A549 treated with AZD9567 at 1 μM for 4 hours (cell line): ENCODE measurements around the gene ZNF234. TPM values are rescaled to one million over a fixed set of nuclear protein-coding genes. Genes with fewer than 3 reads are reported as not detected.

Source experiments
- total RNA-seq: library from RNA; stranded (reverse); fragments of 200-300 nt; extraction: Qiagen RNA extraction; gene quantifications from 5 replicates; pipeline ENCODE4 v1.2.3, GENCODE V29; 2022; ENCODE audit not compliant: insufficient read depth

Gene ZNF234
- 0.67 to 3.1 TPM (median 2.4 TPM) in 5 replicates for total RNA-seq

DNA sequence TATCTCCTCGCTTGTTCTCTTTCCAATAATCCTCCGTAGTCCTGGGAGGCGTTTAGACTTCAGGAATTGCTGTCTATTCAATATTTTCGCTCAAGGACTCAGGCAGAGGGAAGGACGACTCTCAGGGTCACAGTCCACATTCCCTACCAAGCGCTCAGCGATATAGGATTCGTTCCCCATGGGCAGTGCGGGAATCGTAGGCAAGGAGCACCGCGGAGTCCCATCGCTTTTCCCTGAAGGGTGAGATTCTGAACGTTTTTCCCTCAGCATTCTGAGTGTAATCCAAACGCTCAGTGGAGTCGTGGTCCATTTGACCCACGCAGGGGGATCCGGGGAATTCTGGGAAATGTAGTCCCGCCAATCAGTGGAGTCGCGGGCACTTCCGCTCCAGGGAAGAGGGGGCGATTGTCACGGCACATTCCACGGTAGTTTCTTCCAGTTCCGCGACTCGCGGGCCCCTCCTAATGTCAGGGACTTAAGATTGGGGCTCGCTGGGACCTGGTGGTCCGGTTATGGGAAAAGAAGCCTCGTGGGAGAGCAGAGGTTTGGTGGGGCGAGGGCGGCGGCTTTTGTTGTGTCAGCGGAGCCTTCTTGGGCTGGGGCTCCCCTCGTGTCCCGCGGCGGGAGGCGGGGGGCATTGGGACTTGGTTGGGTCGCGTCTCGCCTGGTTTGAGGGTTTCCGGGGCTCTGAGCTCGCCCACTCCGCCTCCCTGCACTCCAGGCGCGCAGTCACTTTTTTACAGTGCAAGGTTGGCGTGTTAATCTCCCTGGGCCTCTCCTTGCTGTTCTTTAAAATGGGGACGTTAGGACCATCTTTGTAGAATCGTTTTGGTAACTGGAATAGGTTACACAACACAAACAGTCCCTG, at the start of gene ZNF234:
Gene ZNF234, plus strand, starts transcription at position 364 of the 868 bp plus-strand sequence. CDS start 3,079 bp downstream, outside the sequence.

DNA sequence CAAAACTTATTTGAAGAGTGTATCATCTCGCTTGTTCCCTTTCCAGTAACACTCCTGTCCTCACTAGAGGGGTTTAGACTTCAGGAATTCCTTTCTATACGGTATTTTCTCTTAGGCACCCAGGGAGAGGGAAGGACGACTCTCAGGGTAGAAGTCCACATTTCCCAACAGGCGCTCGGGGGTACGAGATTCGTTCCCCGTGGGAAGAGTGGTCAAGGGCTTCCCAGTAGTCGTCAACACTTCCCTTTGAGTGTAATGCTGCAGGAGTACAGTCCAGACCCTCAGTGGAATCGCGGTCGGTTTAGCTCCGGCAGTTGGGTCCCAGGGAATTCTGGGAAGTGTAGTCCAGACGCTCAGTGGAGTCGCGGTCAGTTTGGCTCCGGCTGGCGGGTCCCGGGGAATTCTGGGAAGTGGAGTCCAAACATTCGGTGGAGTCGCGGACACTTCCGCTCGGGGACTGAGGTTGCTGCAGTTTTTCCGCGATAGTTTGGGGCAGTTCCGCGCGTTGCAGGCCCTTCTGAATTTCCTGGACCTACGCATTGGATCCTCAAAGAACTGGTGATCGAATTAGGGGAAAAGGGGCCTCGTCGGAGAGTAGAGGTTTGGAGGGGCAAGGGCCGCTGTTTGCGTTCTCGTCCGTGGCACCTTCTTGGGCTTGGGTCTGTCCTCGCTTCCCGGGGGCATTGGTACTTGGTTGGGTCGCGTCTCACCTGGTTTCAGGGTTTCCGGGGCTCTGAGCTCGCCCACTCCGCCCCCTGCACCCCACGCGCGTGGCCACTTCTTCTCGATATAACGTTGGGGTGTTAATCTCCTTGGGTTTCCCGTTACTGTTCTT, 47.2 kb upstream of the ZNF234 start, which contains the start of gene ZNF224:
Gene ZNF224, plus strand, starts transcription at position 431 of the 835 bp plus-strand sequence. CDS start 3,513 bp downstream, outside the sequence.

DNA sequence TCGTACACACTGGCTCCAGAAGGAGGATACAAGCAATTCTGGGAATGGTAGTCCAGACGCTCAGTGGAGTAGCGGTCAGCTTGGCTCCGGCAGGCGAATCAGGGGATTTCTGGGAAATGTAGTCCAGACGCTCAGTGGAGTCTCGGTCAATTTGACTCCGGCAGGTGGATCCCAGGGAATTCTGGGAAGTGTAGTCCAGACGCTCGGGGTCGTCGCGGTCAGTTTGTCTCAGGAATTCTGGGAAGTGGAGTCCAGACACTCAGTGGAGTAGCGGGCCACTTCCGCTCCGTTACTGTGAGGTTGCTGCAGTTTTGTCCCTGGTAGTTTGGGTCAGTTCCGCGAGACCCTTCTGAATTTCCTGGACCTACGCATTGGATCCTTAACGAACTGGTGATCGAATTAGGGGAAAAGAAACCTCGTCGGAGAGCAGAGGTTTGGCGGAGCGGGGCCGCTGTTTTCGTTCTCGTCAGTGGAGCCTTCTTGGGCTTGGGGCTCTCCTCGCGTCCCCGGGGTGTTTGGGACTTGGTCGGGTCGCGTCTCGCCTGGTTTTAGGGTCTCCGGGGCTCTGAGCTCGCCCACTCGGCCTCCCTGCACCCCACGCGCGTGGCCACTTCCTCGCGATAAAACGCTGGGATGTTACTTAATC, 28.1 kb upstream of the ZNF234 start, which contains the start of gene ZNF225:
Gene ZNF225, plus strand, starts transcription at position 262 of the 646 bp plus-strand sequence. CDS start 2,429 bp downstream, outside the sequence.

DNA sequence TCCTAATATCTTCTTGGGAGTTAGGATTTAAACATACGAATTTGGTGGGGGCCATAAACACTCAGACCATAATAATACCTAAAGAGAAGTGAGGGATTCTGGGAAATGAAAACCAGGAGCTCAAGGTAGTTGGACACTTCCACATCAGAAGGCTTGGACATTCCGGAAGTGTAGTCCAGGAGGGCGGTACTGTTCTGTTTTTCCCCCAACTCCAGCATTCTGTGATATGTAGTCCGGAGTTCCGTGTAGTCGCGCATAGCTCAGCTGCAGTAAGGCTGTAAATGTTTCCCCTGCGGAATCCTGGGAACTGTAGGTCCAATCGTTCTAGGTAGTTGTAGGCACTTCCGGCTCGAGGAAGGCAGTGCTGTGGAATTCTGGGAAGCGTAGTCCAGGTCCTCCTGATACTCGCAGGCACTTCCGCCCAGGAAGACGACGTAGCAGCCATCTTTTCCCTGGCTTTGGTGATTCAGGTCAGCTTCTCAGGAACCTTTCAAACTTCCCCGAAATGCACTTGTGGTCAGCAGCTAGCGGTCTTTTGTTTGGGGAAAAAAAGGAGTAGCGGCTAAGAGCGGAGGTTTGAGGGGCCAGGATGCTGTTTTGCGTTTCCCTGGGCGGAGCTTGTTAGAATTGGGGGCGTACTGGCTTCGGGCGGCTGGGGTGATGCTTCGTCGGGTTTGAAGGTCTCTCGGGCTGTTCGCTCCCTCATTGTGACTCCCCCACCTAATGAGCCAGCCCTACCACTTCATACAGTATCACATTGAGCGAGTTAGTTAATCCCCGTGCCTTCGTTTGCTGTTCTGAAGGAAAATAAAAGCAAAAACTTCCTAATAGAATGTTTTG, 23.5 kb downstream of the ZNF234 start, which contains the start of gene ZNF226:
Gene ZNF226, plus strand, starts transcription at position 428 of the 840 bp plus-strand sequence. CDS start 4,981 bp downstream, outside the sequence.

Other genes with a start within 250 kb of the ZNF234 start
- 9.3 to 20.4 TPM (median 10.4 TPM) in 5 replicates for gene ZNF45, start 206.3 kb upstream of the ZNF234 start, total RNA-seq
- gene ZNF221, start 190.3 kb upstream of the ZNF234 start, total RNA-seq, result 0.30 to 0.65 TPM (median 0.47 TPM) in 4 of 5 replicates, not detected in the other
- gene ZNF155, start 157.4 kb upstream of the ZNF234 start, total RNA-seq, result 2.1 to 5.6 TPM (median 2.5 TPM) in 5 replicates
- 1.6 to 3.5 TPM (median 2.7 TPM) in 5 replicates for gene ZNF230, start 138.6 kb upstream of the ZNF234 start, total RNA-seq
- gene ZNF222, start 116.2 kb upstream of the ZNF234 start, total RNA-seq, result 3.0 to 3.7 TPM (median 3.5 TPM) in 5 replicates
- 1.8 to 2.8 TPM (median 2.5 TPM) in 4 of 5 replicates, not detected in the other for gene ZNF223, start 89.5 kb upstream of the ZNF234 start, total RNA-seq
- 0.36 to 1.0 TPM (median 0.44 TPM) in 5 replicates for gene ZNF284, start 69.4 kb upstream of the ZNF234 start, total RNA-seq
- 4.5 to 11.4 TPM (median 10.4 TPM) in 5 replicates for gene ZNF224, start 47.2 kb upstream of the ZNF234 start, total RNA-seq
- gene ZNF225, start 28.2 kb upstream of the ZNF234 start, total RNA-seq, result 0.99 to 3.5 TPM (median 2.5 TPM) in 5 replicates
- 17.5 to 22.3 TPM (median 21.2 TPM) in 5 replicates for gene ZNF226, start 23.5 kb downstream of the ZNF234 start, total RNA-seq
- 9.4 to 16.7 TPM (median 9.8 TPM) in 5 replicates for gene ZNF227, start 71.0 kb downstream of the ZNF234 start, total RNA-seq
- 0.31 to 0.94 TPM (median 0.40 TPM) in 5 replicates for gene ZNF233, start 118.3 kb downstream of the ZNF234 start, total RNA-seq
- 2.7 to 3.2 TPM (median 3.1 TPM) in 5 replicates for gene ZNF235, start 163.5 kb downstream of the ZNF234 start, total RNA-seq
- gene ZNF112, start 215.1 kb downstream of the ZNF234 start, total RNA-seq, result 1.7 to 1.9 TPM (median 1.8 TPM) in 5 replicates